ENCODE measurements around the gene CCNG2.
A peak's percentile ranks its signal among the peaks of the same experiment; 100 is the strongest.

CCNG2 gene

GRCh38 chr4:77156912-77157858 lies at the start of gene CCNG2:
CCNG2 (plus strand) TSS chr4:77157207; CDS start chr4:77158533, 1,326 bp downstream.
- Mint-ChIP-seq H3K4me1 (ENCODE audit: low read depth) (peaks cover 31% of the 10 kb centered on the region), H3K4me3 (peak within 1 kb of the TSS; percentile 97), H3K27ac (peak within 1 kb of the TSS; percentile 99), H3K9me3 (no peaks in the 10 kb centered on the region), H3K27me3 (no peaks in the 10 kb centered on the region), H3K36me3 (ENCODE audit: low read depth) (peaks cover 14% of the 10 kb centered on the region)
- DNase-seq: peak; percentile 92

- Mint-ChIP-seq H3K27ac (no peak overlapping the region), H3K27me3 (peaks cover 8% of the 10 kb centered on the region), H3K4me3 (no peak overlapping the region), H3K4me1 (ENCODE audit: low read depth) (no peaks in the 10 kb centered on the region), H3K36me3 (ENCODE audit: low read depth) (no peaks in the 10 kb centered on the region), H3K9me3 (no peaks in the 10 kb centered on the region)
- no peak for DNase-seq
Measured at GRCh38 chr4:77110730-77111129, 46.3 kb upstream of the CCNG2 start.

GRCh38 chr4:77113069-77113468 lies 43.9 kb upstream of the CCNG2 start:
- Mint-ChIP-seq H3K27ac (no peak overlapping the region), H3K4me1 (ENCODE audit: low read depth) (no peaks in the 10 kb centered on the region), H3K36me3 (ENCODE audit: low read depth) (no peaks in the 10 kb centered on the region), H3K9me3 (no peaks in the 10 kb centered on the region), H3K27me3 (peaks cover 4% of the 10 kb centered on the region), H3K4me3 (no peak overlapping the region)
- DNase-seq: no peak

- no peaks in the 10 kb centered on the region for H3K9me3 Mint-ChIP-seq
- H3K27me3 Mint-ChIP-seq: peaks cover 5% of the 10 kb centered on the region
- H3K36me3 Mint-ChIP-seq (ENCODE audit: low read depth): no peaks in the 10 kb centered on the region
- H3K4me3 Mint-ChIP-seq: no peak overlapping the region
- no peak for DNase-seq
- H3K4me1 Mint-ChIP-seq (ENCODE audit: low read depth): no peaks in the 10 kb centered on the region
- H3K27ac Mint-ChIP-seq: no peak overlapping the region
Measured at GRCh38 chr4:77117721-77118120, 39.3 kb upstream of the CCNG2 start.

- H3K4me1 Mint-ChIP-seq (ENCODE audit: low read depth): no peaks in the 10 kb centered on the region
- H3K36me3 Mint-ChIP-seq (ENCODE audit: low read depth): no peaks in the 10 kb centered on the region
- no peaks in the 10 kb centered on the region for H3K9me3 Mint-ChIP-seq
- H3K4me3 Mint-ChIP-seq: no peak overlapping the region
- no peak overlapping the region for H3K27ac Mint-ChIP-seq
- peaks cover 5% of the 10 kb centered on the region for H3K27me3 Mint-ChIP-seq
- DNase-seq: no peak
Measured at GRCh38 chr4:77120886-77121508, 36.0 kb upstream of the CCNG2 start.

GRCh38 chr4:77121736-77122240 lies 35.2 kb upstream of the CCNG2 start:
- H3K9me3 Mint-ChIP-seq: no peaks in the 10 kb centered on the region
- no peak overlapping the region for H3K4me3 Mint-ChIP-seq
- H3K27ac Mint-ChIP-seq: no peak overlapping the region
- no peaks in the 10 kb centered on the region for H3K36me3 Mint-ChIP-seq (ENCODE audit: low read depth)
- H3K27me3 Mint-ChIP-seq: peaks cover 5% of the 10 kb centered on the region
- peaks cover 1% of the 10 kb centered on the region for H3K4me1 Mint-ChIP-seq (ENCODE audit: low read depth)
- DNase-seq: no peak

GRCh38 chr4:77122656-77123055 lies 34.4 kb upstream of the CCNG2 start:
- no peaks in the 10 kb centered on the region for H3K36me3 Mint-ChIP-seq (ENCODE audit: low read depth)
- no peak for DNase-seq
- peaks cover 9% of the 10 kb centered on the region for H3K4me1 Mint-ChIP-seq (ENCODE audit: low read depth)
- H3K9me3 Mint-ChIP-seq: no peaks in the 10 kb centered on the region
- no peak overlapping the region for H3K4me3 Mint-ChIP-seq
- H3K27me3 Mint-ChIP-seq: peaks cover 5% of the 10 kb centered on the region
- no peak overlapping the region for H3K27ac Mint-ChIP-seq

- H3K27me3 Mint-ChIP-seq: peaks cover 5% of the 10 kb centered on the region
- H3K4me1 Mint-ChIP-seq (ENCODE audit: low read depth): peaks cover 12% of the 10 kb centered on the region
- no peaks in the 10 kb centered on the region for H3K36me3 Mint-ChIP-seq (ENCODE audit: low read depth)
- no peaks in the 10 kb centered on the region for H3K9me3 Mint-ChIP-seq
- H3K27ac Mint-ChIP-seq: no peak overlapping the region
- DNase-seq: no peak
- H3K4me3 Mint-ChIP-seq: no peak overlapping the region
Measured at GRCh38 chr4:77123411-77123810, 33.6 kb upstream of the CCNG2 start.

GRCh38 chr4:77124576-77124975 lies 32.4 kb upstream of the CCNG2 start:
- no peak overlapping the region for H3K27ac Mint-ChIP-seq
- peaks cover 12% of the 10 kb centered on the region for H3K4me1 Mint-ChIP-seq (ENCODE audit: low read depth)
- no peaks in the 10 kb centered on the region for H3K36me3 Mint-ChIP-seq (ENCODE audit: low read depth)

GRCh38 chr4:77125961-77126360 lies 31.0 kb upstream of the CCNG2 start:
- Mint-ChIP-seq H3K27ac (no peak overlapping the region), H3K4me1 (ENCODE audit: low read depth) (peaks cover 12% of the 10 kb centered on the region), H3K4me3 (no peak overlapping the region), H3K27me3 (peaks cover 5% of the 10 kb centered on the region), H3K9me3 (no peaks in the 10 kb centered on the region), H3K36me3 (ENCODE audit: low read depth) (no peaks in the 10 kb centered on the region)
- DNase-seq: no peak

More at GRCh38 chr4:77124576-77124975, 32.4 kb upstream of the CCNG2 start:
- Mint-ChIP-seq H3K9me3 (no peaks in the 10 kb centered on the region), H3K27me3 (peaks cover 5% of the 10 kb centered on the region), H3K4me3 (no peak overlapping the region)
- DNase-seq: no peak

GRCh38 chr4:77126809-77127208 lies 30.2 kb upstream of the CCNG2 start:
- Mint-ChIP-seq H3K4me1 (ENCODE audit: low read depth) (peaks cover 12% of the 10 kb centered on the region), H3K9me3 (no peaks in the 10 kb centered on the region), H3K36me3 (ENCODE audit: low read depth) (no peaks in the 10 kb centered on the region), H3K4me3 (no peak overlapping the region), H3K27me3 (peaks cover 5% of the 10 kb centered on the region), H3K27ac (no peak overlapping the region)
- no peak for DNase-seq

GRCh38 chr4:77127215-77127614 lies 29.8 kb upstream of the CCNG2 start:
- H3K4me1 Mint-ChIP-seq (ENCODE audit: low read depth): peaks cover 12% of the 10 kb centered on the region
- H3K9me3 Mint-ChIP-seq: no peaks in the 10 kb centered on the region
- no peak overlapping the region for H3K27ac Mint-ChIP-seq
- H3K4me3 Mint-ChIP-seq: no peak overlapping the region
- DNase-seq: no peak
- peaks cover 5% of the 10 kb centered on the region for H3K27me3 Mint-ChIP-seq
- no peaks in the 10 kb centered on the region for H3K36me3 Mint-ChIP-seq (ENCODE audit: low read depth)

GRCh38 chr4:77127837-77128621 lies 29.0 kb upstream of the CCNG2 start:
- no peaks in the 10 kb centered on the region for H3K27me3 Mint-ChIP-seq
- no peaks in the 10 kb centered on the region for H3K9me3 Mint-ChIP-seq
- H3K4me3 Mint-ChIP-seq: no peak overlapping the region
- H3K4me1 Mint-ChIP-seq (ENCODE audit: low read depth): peaks cover 12% of the 10 kb centered on the region
- no peaks in the 10 kb centered on the region for H3K36me3 Mint-ChIP-seq (ENCODE audit: low read depth)
- DNase-seq: no peak
- H3K27ac Mint-ChIP-seq: no peak overlapping the region

GRCh38 chr4:77132652-77133312 lies 24.2 kb upstream of the CCNG2 start:
- H3K27ac Mint-ChIP-seq: no peak overlapping the region
- H3K4me1 Mint-ChIP-seq (ENCODE audit: low read depth): peaks cover 2% of the 10 kb centered on the region
- no peaks in the 10 kb centered on the region for H3K9me3 Mint-ChIP-seq
- H3K36me3 Mint-ChIP-seq (ENCODE audit: low read depth): no peaks in the 10 kb centered on the region
- no peaks in the 10 kb centered on the region for H3K27me3 Mint-ChIP-seq
- no peak overlapping the region for H3K4me3 Mint-ChIP-seq
- no peak for DNase-seq

Measured in activated T-cell treated with anti-CD3 and anti-CD28 coated beads, Interleukin-2, amount 50 U/mL, for 24 hours (primary cell).